Activated T-helper 1 cell treated with Interleukin-2 at 50 U/mL for 16 hours (primary cell): ENCODE measurements around the gene PNMT.

Experiments
- DNase-seq: peaks from one replicate; pipeline ENCODE4 v3.0.0-alpha.2; 2020; ENCODE audit warnings: low read depth

PNMT gene

GRCh38 chr17:39667945-39668924 lies at the start of gene PNMT:
PNMT (plus strand) TSS chr17:39668453; CDS start chr17:39668476, 23 bp downstream.
- peak; percentile 33 for DNase-seq

GRCh38 chr17:39618956-39619785 lies 49.1 kb upstream of the PNMT start:
- DNase-seq: no peak

GRCh38 chr17:39619786-39620101 lies 48.5 kb upstream of the PNMT start:
- no peak for DNase-seq

GRCh38 chr17:39621523-39622379 lies 46.5 kb upstream of the PNMT start:
- DNase-seq: peak; percentile 79

- no peak for DNase-seq
Measured at GRCh38 chr17:39622380-39623006, 45.8 kb upstream of the PNMT start.

GRCh38 chr17:39623356-39623950 lies 44.8 kb upstream of the PNMT start:
- DNase-seq: peak; percentile 72

GRCh38 chr17:39624313-39624712 lies 43.9 kb upstream of the PNMT start:
- no peak for DNase-seq

GRCh38 chr17:39625198-39625785 lies 43.0 kb upstream of the PNMT start:
- DNase-seq: no peak

GRCh38 chr17:39626171-39627046 lies 41.8 kb upstream of the PNMT start, which contains the start of gene PPP1R1B:
PPP1R1B (plus strand) TSS chr17:39626952; CDS start chr17:39627393, 441 bp downstream.
- DNase-seq: no peak

- DNase-seq: no peak
Measured at GRCh38 chr17:39627047-39627711, 41.1 kb upstream of the PNMT start.

- no peak for DNase-seq
Measured at GRCh38 chr17:39627712-39628516, 40.3 kb upstream of the PNMT start.

- no peak for DNase-seq
Measured at GRCh38 chr17:39628655-39629493, 39.4 kb upstream of the PNMT start.

GRCh38 chr17:39629494-39629880 lies 38.8 kb upstream of the PNMT start:
- no peak for DNase-seq

- DNase-seq: no peak
Measured at GRCh38 chr17:39629898-39630297, 38.4 kb upstream of the PNMT start.

GRCh38 chr17:39631403-39631802 lies 36.9 kb upstream of the PNMT start:
- no peak for DNase-seq

- DNase-seq: no peak
Measured at GRCh38 chr17:39632153-39632941, 35.9 kb upstream of the PNMT start.
